Measurements from ENCODE around the gene IGFBP7.

The IGFBP7 gene

GRCh38 chr4:57139783-57140182 lies 29.6 kb upstream of the IGFBP7 start:
- no peaks in the 10 kb centered on the region for H3K4me1 ChIP-seq (ENCODE audit: low read depth, poor library complexity, severe bottlenecking)
- H3K27me3 ChIP-seq (ENCODE audit: insufficient read depth, low read depth): no peaks in the 10 kb centered on the region
- no peaks in the 10 kb centered on the region for H3K36me3 ChIP-seq (ENCODE audit: insufficient read depth)
- H3K27ac ChIP-seq: no peak overlapping the region
- H3K9ac ChIP-seq: no peak overlapping the region
- no peaks in the 10 kb centered on the region for H4K20me1 ChIP-seq (ENCODE audit: insufficient read depth)
- TF ChIP-seq CTCF (conservative IDR thresholded peaks at IDR 0.05; ENCODE audit: low read depth, low read length): no peak
- no peak overlapping the region for H2AFZ ChIP-seq (ENCODE audit: low read depth)
- no peak overlapping the region for H3K4me2 ChIP-seq
- no peaks in the 10 kb centered on the region for H3K79me2 ChIP-seq (ENCODE audit: insufficient read depth, low read depth)
- no peak overlapping the region for H3K4me3 ChIP-seq (IDR thresholded peaks at IDR 0.05; ENCODE audit: insufficient read depth, low read depth, low read length)

- no peaks in the 10 kb centered on the region for H3K79me2 ChIP-seq (ENCODE audit: insufficient read depth, low read depth)
- no peaks in the 10 kb centered on the region for H4K20me1 ChIP-seq (ENCODE audit: insufficient read depth)
- no peak overlapping the region for H3K9ac ChIP-seq
- no peak overlapping the region for H2AFZ ChIP-seq (ENCODE audit: low read depth)
- H3K4me3 ChIP-seq (IDR thresholded peaks at IDR 0.05; ENCODE audit: insufficient read depth, low read depth, low read length): no peak overlapping the region
- H3K27ac ChIP-seq: no peak overlapping the region
- no peak overlapping the region for H3K4me2 ChIP-seq
- no peaks in the 10 kb centered on the region for H3K27me3 ChIP-seq (ENCODE audit: insufficient read depth, low read depth)
- TF ChIP-seq CTCF (conservative IDR thresholded peaks at IDR 0.05; ENCODE audit: low read depth, low read length): no peak
- H3K4me1 ChIP-seq (ENCODE audit: low read depth, poor library complexity, severe bottlenecking): no peaks in the 10 kb centered on the region
- H3K36me3 ChIP-seq (ENCODE audit: insufficient read depth): no peaks in the 10 kb centered on the region
Observed at GRCh38 chr4:57137261-57137660, 27.1 kb upstream of the IGFBP7 start.

- Histone ChIP-seq H4K20me1 (ENCODE audit: insufficient read depth) (no peaks in the 10 kb centered on the region), H3K27me3 (ENCODE audit: insufficient read depth, low read depth) (no peaks in the 10 kb centered on the region), H3K4me1 (ENCODE audit: low read depth, poor library complexity, severe bottlenecking) (no peaks in the 10 kb centered on the region), H3K27ac (no peak overlapping the region), H2AFZ (ENCODE audit: low read depth) (no peak overlapping the region), H3K9ac (no peak overlapping the region), H3K4me3 (IDR thresholded peaks at IDR 0.05; ENCODE audit: insufficient read depth, low read depth, low read length) (no peak overlapping the region), H3K4me2 (no peak overlapping the region), H3K36me3 (ENCODE audit: insufficient read depth) (no peaks in the 10 kb centered on the region), H3K79me2 (ENCODE audit: insufficient read depth, low read depth) (no peaks in the 10 kb centered on the region)
- TF ChIP-seq CTCF (conservative IDR thresholded peaks at IDR 0.05; ENCODE audit: low read depth, low read length): no peak
Observed at GRCh38 chr4:57136281-57136680, 26.1 kb upstream of the IGFBP7 start.

- Histone ChIP-seq H3K36me3 (ENCODE audit: insufficient read depth) (no peaks in the 10 kb centered on the region), H3K4me1 (ENCODE audit: low read depth, poor library complexity, severe bottlenecking) (no peaks in the 10 kb centered on the region), H2AFZ (ENCODE audit: low read depth) (no peak overlapping the region), H3K79me2 (ENCODE audit: insufficient read depth, low read depth) (no peaks in the 10 kb centered on the region), H3K9ac (no peak overlapping the region), H4K20me1 (ENCODE audit: insufficient read depth) (no peaks in the 10 kb centered on the region), H3K4me2 (no peak overlapping the region), H3K4me3 (IDR thresholded peaks at IDR 0.05; ENCODE audit: insufficient read depth, low read depth, low read length) (no peak overlapping the region), H3K27me3 (ENCODE audit: insufficient read depth, low read depth) (no peaks in the 10 kb centered on the region), H3K27ac (no peak overlapping the region)
- no peak for TF ChIP-seq CTCF (conservative IDR thresholded peaks at IDR 0.05; ENCODE audit: low read depth, low read length)
Observed at GRCh38 chr4:57132743-57133137, 22.6 kb upstream of the IGFBP7 start.
